Common myeloid progenitor, CD34-positive (primary cell): ENCODE results near the gene ASIC2.

Experiments
- CTCF ChIA-PET: fragments of 350-600 bp; sonication (Branson Sonifier 250); formaldehyde crosslinking; loops from one replicate; lab custom pipeline; 2021; ENCODE audit warnings: antibody characterized with exemption; lab: Charles Lee
- POLR2A ChIA-PET: fragments of 350-600 bp; sonication (Branson Sonifier 250); formaldehyde crosslinking; loops from one replicate; lab custom pipeline; 2021; ENCODE audit warnings: antibody characterized with exemption; lab: Charles Lee
- DNase-seq, 3 donors: peaks; one replicate each; pipeline versions ENCODE4 v3.0.0 to v3.0.0-alpha.2; 2013
- H3K27ac ChIP-seq, 2 experiments: 1 replicate in 1 of 2; 2 replicates in 1 of 2; pipeline ENCODE4 v1.7.0; 2013; ENCODE audit warnings: inconsistent platforms in 2 of 2, low read length in 2 of 2, mild to moderate bottlenecking in 2 of 2, low read depth in 1 of 2, moderate library complexity in 1 of 2; ENCODE audit not compliant: severe bottlenecking in 2 of 2, insufficient read depth in 1 of 2, poor library complexity in 1 of 2
- H3K27me3 ChIP-seq, 5 experiments: replicated peaks in 2 of 5; 1 replicate in 3 of 5; 2 replicates in 2 of 5; pipeline versions ENCODE4 v1.6.1 to v1.7.0; 2013; ENCODE audit warnings: low read length in 4 of 5, mild to moderate bottlenecking in 2 of 5, moderate library complexity in 2 of 5, inconsistent platforms in 1 of 5; ENCODE audit not compliant: insufficient read depth in 5 of 5, control insufficient read depth in 4 of 5
- H3K36me3 ChIP-seq, 4 experiments: 1 replicate in 2 of 4; 2 replicates in 2 of 4; pipeline versions ENCODE4 v1.6.1 to v1.7.0; 2013; ENCODE audit warnings: low read length in 3 of 4, control low read depth in 1 of 4, mild to moderate bottlenecking in 1 of 4; ENCODE audit not compliant: control insufficient read depth in 4 of 4, insufficient read depth in 4 of 4
- H3K4me1 ChIP-seq, 4 experiments: 1 replicate in 3 of 4; 2 replicates in 1 of 4; pipeline versions ENCODE4 v1.6.1 to v1.7.1; 2013; ENCODE audit warnings: low read length in 3 of 4, mild to moderate bottlenecking in 3 of 4, control low read depth in 1 of 4, inconsistent platforms in 1 of 4, moderate library complexity in 1 of 4; ENCODE audit not compliant: control insufficient read depth in 4 of 4, insufficient read depth in 4 of 4; ENCODE audit errors: control extremely low read depth in 1 of 4
- H3K4me3 ChIP-seq, 7 experiments: 1 replicate in 4 of 7; 2 replicates in 3 of 7; pipeline versions ENCODE4 v1.5.1 to v1.7.0; 2013; ENCODE audit warnings: mild to moderate bottlenecking in 7 of 7, low read length in 6 of 7, moderate library complexity in 6 of 7, inconsistent platforms in 2 of 7, low read depth in 2 of 7, control low read depth in 1 of 7; ENCODE audit not compliant: insufficient read depth in 4 of 7, control insufficient read depth in 1 of 7; ENCODE audit errors: extremely low read depth in 1 of 7
- H3K9me3 ChIP-seq, 5 experiments: 1 replicate in 4 of 5; 2 replicates in 1 of 5; pipeline versions ENCODE4 v1.6.1 to v1.7.1; 2013; ENCODE audit warnings: low read length in 4 of 5, mild to moderate bottlenecking in 2 of 5, inconsistent platforms in 1 of 5, low read depth in 1 of 5, moderate library complexity in 1 of 5; ENCODE audit not compliant: control insufficient read depth in 4 of 5, insufficient read depth in 2 of 5; ENCODE audit errors: control extremely low read depth in 1 of 5
- whole genome bisulfite sequencing: methylation state at CpG from one replicate; pipeline ENCODE4 v1.1.5; 2013; ENCODE audit not compliant: insufficient coverage; 5-methylcytosine and 5-hydroxymethylcytosine counted together

The ASIC2 gene

GRCh38 chr17:33260638-33261037 lies 32.5 kb downstream of the ASIC2 start:
- WGBS, result 49% methylated on average over 9 of the region's 10 CpGs
- H3K9me3 ChIP-seq, result no peaks in the 10 kb centered on the region
- H3K4me1 ChIP-seq, result no peaks in the 10 kb centered on the region
- CTCF ChIA-PET, result no interaction called here
- peaks cover 0 to 40% (median 3%) of the 10 kb centered on the region in 5 experiments for H3K27me3 ChIP-seq
- POLR2A ChIA-PET, result no interaction called here
- DNase-seq, result no peak
- no peaks in the 10 kb centered on the region for H3K36me3 ChIP-seq
- no peak overlapping the region for H3K27ac ChIP-seq
- H3K4me3 ChIP-seq, result no peak overlapping the region

DNA sequence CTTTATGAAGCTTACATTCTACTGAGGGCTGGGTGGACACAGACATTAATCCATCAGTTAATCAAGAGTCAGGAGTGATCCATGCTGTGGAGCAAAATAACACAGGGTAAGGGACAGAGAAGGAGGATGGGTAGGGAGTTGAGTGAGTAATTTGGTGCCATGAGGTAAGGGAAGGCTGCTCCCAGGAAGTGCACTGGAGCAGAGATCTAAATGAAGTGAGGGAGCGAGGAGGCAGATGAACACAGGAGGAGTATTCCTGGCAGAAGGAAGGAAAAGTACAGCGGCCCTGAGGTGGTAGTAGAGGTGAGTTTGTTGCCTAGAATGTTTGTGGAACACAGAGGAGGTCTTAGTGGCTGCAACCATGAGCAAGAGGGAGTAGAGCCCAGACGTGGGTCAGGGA lies 34.8 kb downstream of the ASIC2 start:
- DNase-seq, result no peak
- Histone ChIP-seq H3K4me1 (no peaks in the 10 kb centered on the region), H3K36me3 (no peaks in the 10 kb centered on the region), H3K9me3 (no peaks in the 10 kb centered on the region), H3K4me3 (no peak overlapping the region), H3K27ac (no peak overlapping the region), H3K27me3 (peaks cover 0 to 47% (median 3%) of the 10 kb centered on the region in 5 experiments)
- WGBS, result 76% methylated on average over 3 of the region's 3 CpGs
- POLR2A ChIA-PET, result no interaction called here
- CTCF ChIA-PET, result no interaction called here

- Histone ChIP-seq H3K27me3 (peaks cover 0 to 14% (median 0%) of the 10 kb centered on the region in 5 experiments), H3K36me3 (no peaks in the 10 kb centered on the region), H3K4me1 (no peaks in the 10 kb centered on the region), H3K27ac (no peak overlapping the region), H3K4me3 (no peak overlapping the region), H3K9me3 (no peaks in the 10 kb centered on the region)
- no peak for DNase-seq
- POLR2A ChIA-PET, result no interaction called here
- WGBS, result 100% methylated on average over 2 of the region's 2 CpGs
- CTCF ChIA-PET, result interaction anchor here (0.6 to 1.1 kb wide), 2 partner anchors 33 to 522 kb away, joined by 4 to 5 read pairs; no protein-coding TSS in a partner anchor
Measured at GRCh38 chr17:33245183-33245582, 47.9 kb downstream of the ASIC2 start.

DNA sequence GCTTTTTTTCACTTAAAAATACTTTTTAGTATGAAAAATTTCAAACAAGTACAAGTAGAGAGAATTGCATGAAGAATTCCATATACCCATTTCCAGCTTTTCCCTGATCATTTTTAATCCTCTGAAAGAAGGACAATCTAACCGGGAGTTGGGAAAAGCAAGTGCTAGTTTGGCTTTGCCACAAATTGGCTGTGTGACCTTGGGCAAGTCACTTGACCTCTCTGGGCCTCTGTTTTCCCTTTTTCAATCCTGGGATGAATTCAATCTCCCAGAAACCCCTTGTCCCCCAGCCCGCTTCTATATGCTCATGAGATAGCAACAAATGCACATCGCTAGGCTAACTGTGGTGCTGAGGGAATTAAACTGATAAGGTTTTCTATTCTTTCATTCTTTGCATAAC lies 49.4 kb downstream of the ASIC2 start:
- no peaks in the 10 kb centered on the region for H3K36me3 ChIP-seq
- WGBS, result 100% methylated on average over 1 of the region's 3 CpGs
- H3K27ac ChIP-seq, result no peak overlapping the region
- no peak for DNase-seq
- peaks cover 0 to 14% (median 2%) of the 10 kb centered on the region in 5 experiments for H3K27me3 ChIP-seq
- no peaks in the 10 kb centered on the region for H3K9me3 ChIP-seq
- POLR2A ChIA-PET, result no interaction called here
- CTCF ChIA-PET, result no interaction called here
- no peaks in the 10 kb centered on the region for H3K4me1 ChIP-seq
- no peak overlapping the region for H3K4me3 ChIP-seq

DNA sequence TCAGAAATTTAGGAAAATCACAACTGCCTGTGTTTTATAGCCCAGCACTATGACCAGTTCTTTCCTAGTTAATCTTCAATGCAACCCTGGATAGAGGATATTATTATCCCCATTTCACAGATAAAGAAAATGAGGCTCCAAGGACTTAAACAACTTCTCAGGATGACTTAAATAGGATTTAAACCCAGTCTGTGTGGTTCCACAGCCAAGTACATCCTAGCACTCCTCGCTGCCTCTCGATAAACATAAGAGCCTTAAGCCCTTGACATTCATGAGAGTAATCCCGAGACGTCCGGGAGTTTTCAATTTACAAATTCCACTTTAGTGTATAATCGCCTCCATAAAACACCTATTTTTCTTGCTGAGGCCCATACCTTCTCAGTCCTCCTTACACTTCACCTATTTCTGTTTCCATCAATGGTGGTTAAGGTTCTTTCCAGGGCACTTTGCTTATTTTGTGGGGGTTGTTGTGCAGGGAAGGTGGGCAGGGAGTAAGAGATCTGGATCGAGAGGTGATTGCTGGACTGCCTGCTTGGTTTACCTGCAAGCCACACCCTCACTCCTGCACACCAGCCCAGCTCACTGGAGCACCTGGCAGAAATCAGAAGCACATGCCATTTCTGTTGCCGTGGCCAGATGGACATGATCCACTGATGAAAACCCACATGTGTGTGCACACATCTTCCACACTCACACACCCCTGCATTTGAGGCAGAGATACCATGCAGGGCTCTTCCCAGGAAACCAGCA lies 50.5 kb downstream of the ASIC2 start:
- H3K27me3 ChIP-seq, result peaks cover 0 to 14% (median 2%) of the 10 kb centered on the region in 5 experiments
- no peak for DNase-seq
- 91% methylated on average over 6 of the region's 8 CpGs for WGBS
- H3K9me3 ChIP-seq, result no peaks in the 10 kb centered on the region
- ChIA-PET POLR2A (no interaction called here), CTCF (no interaction called here)
- no peak overlapping the region for H3K27ac ChIP-seq
- H3K36me3 ChIP-seq, result no peaks in the 10 kb centered on the region
- no peak overlapping the region for H3K4me3 ChIP-seq
- H3K4me1 ChIP-seq, result no peaks in the 10 kb centered on the region

GRCh38 chr17:33241390-33241789 lies 51.7 kb downstream of the ASIC2 start:
- H3K9me3 ChIP-seq, result no peaks in the 10 kb centered on the region
- H3K4me3 ChIP-seq, result no peak overlapping the region
- DNase-seq, result no peak
- no peaks in the 10 kb centered on the region for H3K36me3 ChIP-seq
- ChIA-PET CTCF (no interaction called here), POLR2A (no interaction called here)
- H3K27ac ChIP-seq, result no peak overlapping the region
- H3K27me3 ChIP-seq, result peaks cover 0 to 14% (median 2%) of the 10 kb centered on the region in 5 experiments
- H3K4me1 ChIP-seq, result no peaks in the 10 kb centered on the region

GRCh38 chr17:33240362-33240761 lies 52.7 kb downstream of the ASIC2 start:
- H3K27me3 ChIP-seq, result peaks cover 0 to 14% (median 2%) of the 10 kb centered on the region in 5 experiments
- WGBS, result 100% methylated on average over 2 of the region's 6 CpGs
- no peaks in the 10 kb centered on the region for H3K4me1 ChIP-seq
- no peaks in the 10 kb centered on the region for H3K36me3 ChIP-seq
- no peak for DNase-seq
- H3K27ac ChIP-seq, result no peak overlapping the region
- POLR2A ChIA-PET, result no interaction called here
- H3K9me3 ChIP-seq, result no peaks in the 10 kb centered on the region
- CTCF ChIA-PET, result no interaction called here
- H3K4me3 ChIP-seq, result no peak overlapping the region
